ENCODE data around the gene CPNE6.
"Not testable (repeated sequence)": the region's sequence is repeated elsewhere in the genome, so short reads cannot be mapped to it uniquely, and the experiment has no call there.

CPNE6 gene

DNA sequence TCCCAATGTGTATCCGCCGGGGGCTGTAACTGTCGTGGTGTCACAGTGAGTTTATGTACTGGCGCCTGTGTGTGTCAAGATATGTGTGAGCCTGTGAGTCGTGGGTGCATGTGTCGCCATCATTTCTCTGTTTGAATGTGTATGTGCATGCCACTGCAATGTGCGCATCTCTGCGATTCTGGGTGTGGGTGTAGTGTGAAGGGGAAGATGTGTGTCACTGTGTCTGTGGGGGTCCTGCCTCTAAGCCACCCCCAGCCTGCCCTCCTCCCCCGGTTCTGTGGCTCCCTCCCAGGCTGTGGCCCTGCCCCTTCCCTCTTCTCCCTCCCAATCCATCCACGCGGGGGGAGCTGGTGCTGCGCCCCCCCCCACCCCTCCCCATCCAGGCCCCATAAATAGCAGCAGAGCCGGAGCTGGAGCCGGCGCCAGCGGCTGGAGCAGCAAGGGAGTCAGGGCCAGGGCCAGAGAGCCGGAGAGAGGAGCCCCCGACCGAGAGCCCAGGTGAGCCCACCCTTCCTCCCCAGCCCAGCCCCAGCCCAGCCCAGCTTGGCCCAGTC lies at the start of gene CPNE6:
CPNE6 (plus strand) TSS at position 419 of the 554 bp plus-strand sequence. CDS start 1,375 bp downstream, outside the sequence.
- Mint-ChIP-seq H3K27ac (no peak within 1 kb of the TSS), H3K4me1 (peaks cover 20% of the 10 kb centered on the region), H3K9me3 (no peaks in the 10 kb centered on the region), H3K36me3 (no peaks in the 10 kb centered on the region), H3K27me3 (no peaks in the 10 kb centered on the region), H3K4me3 (no peak within 1 kb of the TSS)
- no peak for ATAC-seq

DNA sequence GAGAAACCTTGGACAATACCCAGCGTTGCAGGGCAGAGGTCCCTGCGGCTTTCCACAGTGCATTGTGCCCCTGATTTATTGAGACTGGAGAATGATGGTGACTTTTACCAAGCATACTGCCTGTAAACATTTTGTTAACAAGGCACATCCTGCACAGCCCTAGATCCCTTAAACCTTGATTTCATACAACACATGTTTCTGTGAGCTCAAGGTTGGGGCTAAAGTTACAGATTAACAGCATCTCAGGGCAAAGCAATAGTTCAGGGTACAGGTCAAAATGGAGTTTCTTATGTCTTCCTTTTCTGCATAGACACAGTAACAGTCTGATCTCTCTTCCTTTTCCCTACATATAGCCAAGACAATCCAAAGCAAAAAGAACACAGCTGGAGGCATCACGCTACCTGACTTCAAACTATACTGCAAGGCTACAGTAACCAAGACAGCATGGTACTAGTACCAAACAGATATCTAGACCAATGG lies 46.4 kb upstream of the CPNE6 start:
- not testable (repeated sequence) for H3K9me3 Mint-ChIP-seq, H3K36me3 Mint-ChIP-seq, H3K4me3 Mint-ChIP-seq, H3K27ac Mint-ChIP-seq, ATAC-seq, H3K27me3 Mint-ChIP-seq
- H3K4me1 Mint-ChIP-seq, result peaks cover 11% of the 10 kb centered on the region

DNA sequence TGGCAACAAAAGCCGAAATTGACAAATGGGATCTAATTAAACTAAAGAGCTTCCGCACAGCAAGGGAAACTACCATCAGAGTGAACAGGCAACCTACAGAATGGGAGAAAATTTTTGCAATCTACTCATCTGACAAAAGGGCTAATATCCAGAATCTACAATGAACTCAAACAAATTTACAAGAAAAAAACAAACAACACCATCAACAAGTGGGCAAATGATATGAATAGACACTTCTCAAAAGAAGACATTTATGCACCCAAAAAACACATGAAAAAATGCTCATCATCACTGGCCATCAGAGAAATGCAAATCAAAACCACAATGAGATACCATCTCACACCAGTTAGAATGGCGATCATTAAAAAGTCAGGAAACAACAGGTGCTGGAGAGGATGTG lies 41.7 kb upstream of the CPNE6 start:
- H3K36me3 Mint-ChIP-seq, H3K27me3 Mint-ChIP-seq, ATAC-seq, H3K27ac Mint-ChIP-seq, H3K9me3 Mint-ChIP-seq, H3K4me1 Mint-ChIP-seq, H3K4me3 Mint-ChIP-seq: not testable (repeated sequence)

DNA sequence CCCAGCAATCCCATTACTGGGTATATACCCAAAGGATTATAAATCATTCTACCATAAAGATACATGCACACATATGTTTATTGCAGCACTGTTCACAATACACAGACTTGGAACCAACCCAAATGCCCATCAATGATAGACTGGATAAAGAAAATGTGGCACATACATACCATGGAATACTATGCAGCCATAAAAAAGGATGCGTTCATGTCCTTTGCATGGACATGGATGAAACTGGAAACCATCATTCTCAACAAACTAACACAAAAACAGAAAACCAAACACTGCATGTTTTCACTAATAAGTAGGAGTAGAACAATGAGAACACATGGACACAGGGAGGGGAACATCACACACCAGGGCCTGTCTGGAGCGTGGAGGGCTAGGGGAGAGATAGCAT lies 40.0 kb upstream of the CPNE6 start:
- ATAC-seq, H3K27me3 Mint-ChIP-seq, H3K27ac Mint-ChIP-seq, H3K36me3 Mint-ChIP-seq, H3K9me3 Mint-ChIP-seq, H3K4me3 Mint-ChIP-seq, H3K4me1 Mint-ChIP-seq: not testable (repeated sequence)

DNA sequence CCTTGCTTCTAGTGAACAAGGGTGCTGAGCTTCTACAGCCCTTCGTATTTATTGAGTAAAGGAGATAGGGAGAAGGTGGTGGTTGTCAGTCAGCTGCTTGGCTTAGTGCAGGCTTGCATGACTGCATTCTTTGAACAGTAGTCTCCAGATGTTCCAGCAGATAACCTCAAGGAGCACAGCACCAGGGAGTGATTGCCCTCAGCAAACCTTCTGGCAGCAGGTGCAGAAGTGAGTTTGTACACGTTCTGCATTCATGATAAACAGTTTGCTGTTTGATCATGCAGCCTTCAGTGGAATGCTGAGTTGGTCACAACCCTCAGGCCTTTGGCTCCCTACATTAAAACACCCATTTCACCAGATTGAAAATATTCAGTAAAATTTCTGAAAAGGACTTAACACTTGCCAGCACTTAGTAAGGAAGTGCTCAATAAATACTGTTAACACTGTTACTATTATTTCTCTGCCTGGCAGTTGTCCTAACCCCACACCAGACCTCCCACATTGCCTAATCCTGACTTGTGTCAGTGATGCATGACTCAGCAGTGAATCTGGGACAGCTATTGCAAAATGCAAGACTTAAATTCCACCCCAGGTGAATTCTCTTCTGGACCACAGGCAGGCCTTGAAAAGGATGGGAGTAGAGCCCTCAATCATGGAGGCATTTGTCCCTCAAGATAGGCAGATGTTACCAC lies 38.5 kb upstream of the CPNE6 start:
- H3K36me3 Mint-ChIP-seq, result no peaks in the 10 kb centered on the region
- ATAC-seq, result no peak
- H3K27me3 Mint-ChIP-seq, result no peaks in the 10 kb centered on the region
- H3K4me3 Mint-ChIP-seq, result no peak overlapping the region
- H3K27ac Mint-ChIP-seq, result no peak overlapping the region
- H3K9me3 Mint-ChIP-seq, result peaks cover 4% of the 10 kb centered on the region
- H3K4me1 Mint-ChIP-seq, result peaks cover 16% of the 10 kb centered on the region

DNA sequence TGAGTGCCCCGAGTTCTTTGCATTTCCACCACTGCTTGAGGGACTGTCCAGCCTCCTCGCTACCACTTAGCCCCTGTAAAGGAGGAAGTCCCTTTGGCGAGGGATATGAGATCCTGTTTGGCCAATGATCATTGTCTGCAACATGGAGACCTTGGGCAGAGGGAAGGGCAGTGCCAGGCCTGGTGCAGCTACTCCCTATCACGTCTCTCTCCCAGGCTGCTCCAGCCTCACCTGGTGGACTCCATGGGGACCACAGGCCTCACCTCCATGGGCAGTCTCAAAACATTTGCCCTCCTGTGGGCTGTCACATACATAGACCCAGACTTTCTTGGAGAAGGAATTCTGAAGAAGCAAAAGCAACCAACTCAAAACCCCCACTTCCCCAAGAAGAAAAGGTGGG lies 35.6 kb upstream of the CPNE6 start:
- H3K27ac Mint-ChIP-seq, result peak overlapping the region; percentile 83

DNA sequence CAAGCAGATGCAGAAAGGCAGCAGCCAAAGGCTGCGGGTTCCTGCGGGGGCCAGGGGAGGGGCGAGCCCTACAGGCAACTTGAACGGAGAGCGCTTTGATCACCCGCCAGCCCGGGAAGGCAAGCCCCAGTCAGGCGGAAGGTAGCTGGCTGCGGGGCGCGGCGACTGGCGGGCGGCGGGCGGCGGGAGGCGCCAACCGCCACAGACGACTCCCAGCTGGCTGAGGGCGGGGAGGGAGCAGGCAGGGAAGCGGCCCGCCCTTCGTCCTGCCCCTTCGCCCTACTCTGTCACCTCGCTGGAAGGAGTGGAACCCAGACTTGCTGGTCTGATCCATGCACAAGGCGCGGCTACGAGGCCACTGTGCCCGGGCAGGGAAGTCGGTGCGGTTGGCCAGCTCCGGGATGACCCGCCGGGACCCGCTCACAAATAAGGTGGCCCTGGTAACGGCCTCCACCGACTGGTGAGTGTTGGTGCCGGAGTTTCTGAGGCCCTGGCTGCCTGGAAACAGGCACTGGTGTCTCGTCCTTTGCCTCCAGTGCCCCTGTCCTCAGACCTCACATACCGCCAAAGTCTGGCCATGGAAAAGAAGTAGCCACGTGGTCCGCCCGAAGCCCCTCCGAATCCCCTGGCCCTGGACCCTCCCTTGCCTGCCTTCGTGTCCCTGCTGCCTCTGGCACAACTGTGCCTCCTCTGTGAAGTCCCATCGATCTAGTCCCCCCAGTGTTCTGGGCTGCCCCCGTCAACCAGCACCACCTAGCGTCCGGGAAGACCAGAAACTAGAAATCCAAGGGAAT lies 35.0 kb upstream of the CPNE6 start:
- Mint-ChIP-seq H3K4me1 (peaks cover 16% of the 10 kb centered on the region), H3K36me3 (no peaks in the 10 kb centered on the region)

More for the DNA sequence above, 35.6 kb upstream of the CPNE6 start:
- peaks cover 16% of the 10 kb centered on the region for H3K4me1 Mint-ChIP-seq
- H3K36me3 Mint-ChIP-seq, ATAC-seq, H3K9me3 Mint-ChIP-seq, H3K27me3 Mint-ChIP-seq: not testable (repeated sequence)
- peak overlapping the region; percentile 85 for H3K4me3 Mint-ChIP-seq

DNA sequence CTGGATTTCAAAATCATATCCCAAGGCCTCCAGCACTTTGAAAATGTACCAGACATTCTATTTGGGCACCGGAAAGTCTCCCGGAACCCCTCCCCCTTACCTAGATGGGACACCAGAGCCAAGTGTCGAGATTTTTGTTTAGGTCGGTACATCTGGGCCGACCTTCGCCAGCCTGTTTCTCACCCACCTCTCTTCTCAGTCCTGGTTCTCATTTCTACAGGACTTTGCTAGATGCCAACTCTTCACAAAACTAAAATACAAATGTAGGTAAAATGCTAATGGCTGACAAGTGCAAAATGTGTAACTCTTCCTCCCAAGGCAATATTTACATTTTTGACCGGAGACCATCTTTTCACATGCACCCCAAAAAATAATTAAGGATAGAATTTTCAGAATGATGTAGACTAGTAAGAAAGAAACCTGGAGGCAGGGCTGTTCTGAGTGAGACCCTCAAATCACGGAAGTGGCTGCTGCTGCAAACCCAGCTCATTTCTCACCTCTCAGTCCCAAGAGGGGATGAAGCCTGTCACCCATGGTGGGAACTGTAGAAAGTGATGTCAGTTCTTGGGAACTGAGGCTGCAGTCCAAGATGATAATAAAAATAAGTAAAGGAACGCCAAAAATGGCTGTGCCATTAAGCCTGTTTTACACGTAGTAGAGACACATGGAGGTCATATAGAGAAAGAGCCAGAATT lies 34.3 kb upstream of the CPNE6 start:
- H3K36me3 Mint-ChIP-seq, H3K27me3 Mint-ChIP-seq, H3K9me3 Mint-ChIP-seq: not testable (repeated sequence)
- Mint-ChIP-seq H3K4me1 (peaks cover 16% of the 10 kb centered on the region), H3K27ac (peak overlapping the region; percentile 83), H3K4me3 (peak overlapping the region; percentile 85)
- ATAC-seq, result peak; percentile 61

More for the DNA sequence above, 35.0 kb upstream of the CPNE6 start:
- Mint-ChIP-seq H3K9me3 (peaks cover 3% of the 10 kb centered on the region), H3K27me3 (no peaks in the 10 kb centered on the region), H3K27ac (peak overlapping the region; percentile 83), H3K4me3 (peak overlapping the region; percentile 85)
- peak; percentile 87 for ATAC-seq

DNA sequence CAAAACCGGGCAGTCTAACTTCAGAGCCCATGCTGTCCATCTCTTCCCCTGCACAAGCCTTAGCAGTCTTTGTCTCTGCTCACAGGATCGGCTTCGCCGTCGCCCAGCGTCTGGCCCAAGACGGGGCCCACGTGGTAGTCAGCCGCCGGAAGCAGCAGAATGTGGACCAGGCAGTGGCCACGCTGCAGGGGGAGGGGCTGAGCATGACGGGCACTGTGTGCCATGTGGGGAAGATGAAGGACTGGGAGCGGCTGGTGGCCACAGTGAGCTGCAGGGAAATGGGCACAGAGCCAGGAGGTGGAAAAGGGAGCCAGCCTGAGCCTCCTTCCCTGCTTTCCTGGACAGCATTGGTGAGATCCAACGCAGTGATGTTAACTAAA lies 33.7 kb upstream of the CPNE6 start:
- no peak for ATAC-seq
- Mint-ChIP-seq H3K9me3 (no peaks in the 10 kb centered on the region), H3K4me1 (peaks cover 16% of the 10 kb centered on the region), H3K4me3 (no peak overlapping the region), H3K36me3 (no peaks in the 10 kb centered on the region), H3K27me3 (no peaks in the 10 kb centered on the region), H3K27ac (no peak overlapping the region)

DNA sequence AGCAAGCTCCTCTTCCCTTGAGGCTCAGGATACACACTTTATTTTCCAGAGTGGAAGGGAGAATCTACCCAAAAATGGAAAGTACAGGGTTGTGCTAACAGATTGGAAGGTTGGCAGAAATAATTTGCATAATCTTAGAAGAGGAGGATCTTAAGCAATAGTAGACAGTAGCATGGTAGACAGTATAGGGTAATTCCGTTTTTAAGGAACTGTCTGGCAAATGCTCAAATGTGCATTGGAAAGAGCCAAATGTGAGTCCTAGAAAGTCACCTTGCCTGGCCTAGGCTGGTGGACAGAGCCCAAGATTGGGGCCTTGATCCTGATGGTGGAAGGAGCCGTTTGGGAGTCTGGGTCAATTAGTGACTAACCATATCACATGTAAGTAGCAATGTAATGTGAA lies 32.7 kb upstream of the CPNE6 start:
- H3K4me3 Mint-ChIP-seq, result no peak overlapping the region
- no peaks in the 10 kb centered on the region for H3K36me3 Mint-ChIP-seq
- no peak for ATAC-seq
- H3K27ac Mint-ChIP-seq, result no peak overlapping the region
- peaks cover 16% of the 10 kb centered on the region for H3K4me1 Mint-ChIP-seq
- H3K27me3 Mint-ChIP-seq, result no peaks in the 10 kb centered on the region
- no peaks in the 10 kb centered on the region for H3K9me3 Mint-ChIP-seq

DNA sequence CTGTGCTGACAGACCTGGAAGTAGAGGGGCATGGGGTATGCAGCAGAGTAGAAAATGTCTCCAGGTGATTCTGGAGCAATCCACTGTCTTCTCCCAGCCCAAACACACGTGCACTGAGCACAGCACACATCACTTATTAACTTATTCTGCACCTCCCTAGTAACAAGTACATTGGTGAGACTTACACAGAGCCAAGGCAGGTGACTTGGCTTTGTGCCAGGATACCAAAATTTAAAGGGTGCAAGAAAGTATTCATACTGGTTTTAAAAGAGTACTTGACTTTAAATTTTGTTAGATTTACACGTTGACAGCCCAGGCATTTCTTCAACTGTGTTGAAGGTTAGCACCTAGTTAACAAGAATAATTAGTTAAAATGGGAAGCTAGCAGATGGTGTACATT lies 30.7 kb upstream of the CPNE6 start:
- H3K9me3 Mint-ChIP-seq, result no peaks in the 10 kb centered on the region
- ATAC-seq, result no peak

DNA sequence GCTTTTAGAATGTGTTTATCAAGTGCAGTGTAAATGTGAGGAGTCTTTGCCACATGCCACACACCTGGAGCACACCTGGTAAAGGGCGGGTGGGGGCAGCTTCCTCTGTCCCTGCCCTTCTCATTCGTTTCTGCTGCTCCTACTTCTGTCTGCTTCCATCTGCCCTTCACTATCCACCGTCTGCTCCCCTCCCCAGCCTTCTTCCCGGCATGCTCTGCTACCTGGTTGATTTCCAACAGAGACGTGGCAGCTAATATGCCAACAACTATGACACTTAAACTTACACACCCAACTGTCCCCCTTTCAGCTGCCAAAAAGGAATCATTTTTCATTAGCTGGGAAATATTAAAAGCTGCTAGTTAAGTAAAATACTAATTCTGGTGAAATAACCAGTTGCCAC lies 28.6 kb upstream of the CPNE6 start:
- no peak overlapping the region for H3K4me3 Mint-ChIP-seq
- H3K9me3 Mint-ChIP-seq, result no peaks in the 10 kb centered on the region
- no peak for ATAC-seq
- H3K27me3 Mint-ChIP-seq, result no peaks in the 10 kb centered on the region
- H3K4me1 Mint-ChIP-seq, result no peaks in the 10 kb centered on the region
- H3K36me3 Mint-ChIP-seq, result no peaks in the 10 kb centered on the region
- no peak overlapping the region for H3K27ac Mint-ChIP-seq

More for the DNA sequence above, 30.7 kb upstream of the CPNE6 start:
- no peaks in the 10 kb centered on the region for H3K27me3 Mint-ChIP-seq
- no peak overlapping the region for H3K27ac Mint-ChIP-seq
- no peak overlapping the region for H3K4me3 Mint-ChIP-seq
- H3K4me1 Mint-ChIP-seq, result peaks cover 15% of the 10 kb centered on the region
- H3K36me3 Mint-ChIP-seq, result no peaks in the 10 kb centered on the region

DNA sequence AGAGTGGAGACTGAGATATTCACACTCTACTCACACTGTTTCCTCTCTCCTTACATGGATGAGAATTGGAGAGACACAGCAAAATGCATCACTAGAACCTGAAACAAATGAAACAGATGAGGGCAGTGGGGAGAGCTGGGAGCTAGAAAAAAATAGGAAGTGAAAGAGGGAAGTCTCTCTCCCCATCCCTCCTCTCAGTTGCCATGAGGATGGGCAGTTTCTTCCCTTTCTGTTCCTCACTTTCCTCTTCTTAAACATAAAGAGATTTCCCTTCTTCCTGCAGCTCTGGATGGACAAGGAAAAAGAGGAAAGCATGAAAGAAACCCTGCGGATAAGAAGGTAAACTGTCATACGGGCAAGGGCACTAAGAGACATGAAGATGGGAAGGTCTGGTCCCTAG lies 22.4 kb upstream of the CPNE6 start:
- peak; percentile 51 for ATAC-seq
- not testable (repeated sequence) for H3K4me3 Mint-ChIP-seq, H3K36me3 Mint-ChIP-seq, H3K9me3 Mint-ChIP-seq, H3K27me3 Mint-ChIP-seq
- Mint-ChIP-seq H3K27ac (peak overlapping the region; percentile 26), H3K4me1 (peaks cover 44% of the 10 kb centered on the region)

DNA sequence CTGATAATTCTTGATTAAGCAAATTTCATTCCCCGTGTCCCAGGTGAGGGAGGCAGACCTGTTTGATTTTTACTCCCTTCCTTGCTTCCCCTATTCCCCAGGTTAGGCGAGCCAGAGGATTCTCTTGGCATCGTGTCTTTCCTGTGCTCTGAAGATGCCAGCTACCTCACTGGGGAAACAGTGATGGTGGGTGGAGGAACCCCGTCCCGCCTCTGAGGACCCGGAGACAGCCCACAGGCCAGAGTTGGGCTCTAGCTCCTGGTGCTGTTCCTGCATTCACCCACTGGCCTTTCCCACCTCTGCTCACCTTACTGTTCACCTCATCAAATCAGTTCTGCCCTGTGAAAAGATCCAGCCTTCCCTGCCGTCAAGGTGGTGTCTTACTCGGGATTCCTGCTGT lies 20.6 kb upstream of the CPNE6 start:
- Mint-ChIP-seq H3K36me3 (peaks cover 11% of the 10 kb centered on the region), H3K4me3 (peak overlapping the region; percentile 78), H3K4me1 (peaks cover 44% of the 10 kb centered on the region), H3K27ac (peak overlapping the region; percentile 90)
- H3K9me3 Mint-ChIP-seq, ATAC-seq, H3K27me3 Mint-ChIP-seq: not testable (repeated sequence)

DNA sequence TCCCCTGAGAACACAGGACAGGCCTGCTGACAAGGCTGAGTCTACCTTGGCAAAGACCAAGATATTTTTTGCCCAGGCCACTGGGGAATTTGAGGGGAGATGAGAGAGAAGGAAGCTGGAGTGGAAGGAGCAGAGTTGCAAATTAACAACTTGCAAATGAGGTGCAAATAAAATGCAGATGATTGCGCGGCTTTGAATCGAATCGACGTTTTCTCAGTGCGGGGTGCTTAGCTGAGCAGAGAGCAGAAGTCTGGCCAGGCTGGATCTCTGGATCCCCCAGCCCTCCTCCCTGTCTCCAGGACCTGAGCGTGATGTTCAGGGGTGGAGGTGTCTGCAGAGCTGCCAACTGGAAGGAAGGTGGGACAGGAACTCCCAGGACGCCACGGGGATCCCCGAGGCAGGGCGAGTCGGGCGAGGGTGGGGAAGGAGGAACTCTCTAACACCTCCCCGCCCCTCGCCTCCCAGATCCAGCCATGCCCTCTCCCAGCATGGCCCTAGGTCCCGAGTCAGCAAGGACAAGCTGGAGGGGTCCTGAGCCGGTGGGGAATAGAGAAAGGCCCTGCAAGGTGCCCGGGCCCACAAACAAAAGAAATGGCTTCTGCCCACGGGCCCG lies 20.1 kb upstream of the CPNE6 start:
- Mint-ChIP-seq H3K36me3 (peaks cover 11% of the 10 kb centered on the region), H3K9me3 (no peaks in the 10 kb centered on the region), H3K27ac (peak overlapping the region; percentile 90), H3K4me3 (peak overlapping the region; percentile 78), H3K27me3 (no peaks in the 10 kb centered on the region), H3K4me1 (peaks cover 44% of the 10 kb centered on the region)
- ATAC-seq, result no peak

All from stimulated activated memory B cell treated with anti-CD40 and anti-IgM and Interleukin-4, amounts not matched to agents 10 μg/mL and 1 μg/mL and 100 μg/mL, for 72 hours (primary cell).